ENCODE data around the gene FARSB.

GRCh38 chr2:222594679-222595078, 61.2 kb downstream of the FARSB start:
- no peak for TF ChIP-seq CTCF (IDR thresholded peaks at IDR 0.05; ENCODE audit: low read depth, low read length)
- no peak for TF ChIP-seq POLR2A (IDR thresholded peaks at IDR 0.05; ENCODE audit: extremely low read depth, insufficient read length)
- no peak for TF ChIP-seq MYC (IDR thresholded peaks at IDR 0.05; ENCODE audit: low read depth, low read length)
